HUES6 (cell line): ENCODE results near the gene TRIP13.

ENCODE experiments used
- H3K27ac ChIP-seq: 2 replicates; pipeline ENCODE4 v1.7.0; 2013; ENCODE audit warnings: low read depth, mild to moderate bottlenecking, low read length, inconsistent platforms
- H3K27me3 ChIP-seq: 2 replicates; pipeline ENCODE4 v1.6.1; 2013; ENCODE audit warnings: low read length; ENCODE audit not compliant: control insufficient read depth, insufficient read depth
- H3K36me3 ChIP-seq: 2 replicates; pipeline ENCODE4 v1.6.1; 2013; ENCODE audit warnings: low read length; ENCODE audit not compliant: control insufficient read depth, insufficient read depth
- H3K4me1 ChIP-seq: 2 replicates; pipeline ENCODE4 v1.6.1; 2013; ENCODE audit warnings: low read length; ENCODE audit not compliant: control insufficient read depth, insufficient read depth
- H3K4me3 ChIP-seq: 2 replicates; pipeline ENCODE4 v1.5.1; 2013; ENCODE audit warnings: low read depth, low read length
- H3K9ac ChIP-seq: one replicate; pipeline ENCODE4 v1.6.1; 2013; ENCODE audit warnings: mild to moderate bottlenecking, low read length
- H3K9me3 ChIP-seq: 2 replicates; pipeline ENCODE4 v1.6.1; 2013; ENCODE audit warnings: low read depth, low read length; ENCODE audit not compliant: control insufficient read depth, insufficient read depth

TRIP13 gene

DNA sequence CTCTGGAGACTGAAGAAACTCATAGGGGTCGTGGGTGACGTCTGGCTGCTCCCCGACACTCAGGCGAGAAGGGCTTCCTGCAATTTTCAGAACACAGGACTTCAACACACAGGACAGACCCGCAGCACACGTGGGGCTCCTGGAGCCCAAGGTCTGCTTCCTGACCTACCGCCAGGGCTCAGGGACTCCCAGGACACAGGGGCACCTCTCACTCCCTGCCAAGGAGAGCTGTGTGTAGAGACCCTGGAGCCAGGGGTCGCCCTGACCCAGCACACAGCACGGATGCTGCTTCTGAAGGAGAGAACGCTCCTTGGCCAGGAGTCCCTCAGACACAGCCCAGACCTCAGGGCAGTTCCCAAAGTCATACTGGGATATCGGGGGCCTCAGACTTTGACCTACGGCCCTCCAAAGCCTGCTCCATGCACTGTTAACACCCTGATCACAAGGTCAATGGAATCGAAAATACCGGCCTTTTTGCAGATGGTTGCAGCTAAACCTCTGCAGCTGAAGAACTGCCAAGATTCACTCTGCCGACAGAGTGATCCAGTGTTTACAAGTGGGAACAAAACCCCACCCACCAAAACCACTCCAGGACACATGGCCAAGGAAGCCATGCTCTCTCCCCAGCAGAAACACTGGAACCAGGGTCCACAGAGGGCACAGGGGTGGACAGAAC lies 28.1 kb upstream of the TRIP13 start:
- Histone ChIP-seq H3K4me3 (no peak overlapping the region), H3K4me1 (no peaks in the 10 kb centered on the region), H3K27ac (no peak overlapping the region), H3K9me3 (no peaks in the 10 kb centered on the region), H3K27me3 (no peaks in the 10 kb centered on the region), H3K36me3 (peaks cover 80% of the 10 kb centered on the region), H3K9ac (no peak overlapping the region)

DNA sequence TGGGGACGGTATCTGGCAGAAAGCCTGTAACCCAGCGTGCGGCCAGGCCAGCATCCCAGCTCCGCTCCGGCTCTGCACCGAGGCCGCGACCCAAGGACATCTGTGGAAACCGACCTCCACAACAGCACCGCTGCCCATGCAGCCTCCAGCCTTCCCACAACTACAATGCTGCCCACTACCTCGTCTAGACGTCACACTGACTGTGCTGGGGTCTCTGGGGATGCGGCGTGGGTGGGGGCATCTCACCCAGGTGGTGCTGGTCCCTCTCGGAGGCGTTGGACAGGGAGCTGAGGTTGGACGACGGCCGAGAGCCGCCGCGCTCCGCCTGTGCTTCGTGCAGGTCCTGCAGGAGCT lies 27.5 kb upstream of the TRIP13 start:
- H3K4me3 ChIP-seq, result no peak overlapping the region
- peaks cover 84% of the 10 kb centered on the region for H3K36me3 ChIP-seq
- no peak overlapping the region for H3K9ac ChIP-seq
- no peaks in the 10 kb centered on the region for H3K9me3 ChIP-seq
- no peaks in the 10 kb centered on the region for H3K4me1 ChIP-seq
- H3K27ac ChIP-seq, result no peak overlapping the region
- H3K27me3 ChIP-seq, result no peaks in the 10 kb centered on the region

DNA sequence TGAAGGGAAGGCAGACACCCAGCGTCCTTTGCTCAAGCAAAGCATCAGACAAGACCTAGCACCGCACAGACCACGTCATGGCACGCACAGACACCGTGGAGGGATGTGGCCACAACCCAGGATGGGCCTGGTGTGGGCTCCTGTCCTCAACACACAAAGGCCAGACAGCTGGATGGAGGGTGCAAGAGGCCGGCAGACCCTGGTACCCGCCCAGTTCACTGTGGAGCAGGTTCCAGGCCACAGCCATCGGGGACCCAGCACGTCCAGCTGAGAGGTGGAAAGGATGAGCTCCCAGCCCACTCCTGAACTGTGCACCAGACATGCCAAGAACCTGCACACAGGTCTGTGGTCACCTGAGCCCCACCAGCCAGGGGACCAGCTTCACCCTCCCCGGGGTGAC lies 26.9 kb upstream of the TRIP13 start:
- H3K36me3 ChIP-seq, result peaks cover 91% of the 10 kb centered on the region
- H3K27ac ChIP-seq, result no peak overlapping the region
- no peaks in the 10 kb centered on the region for H3K4me1 ChIP-seq
- no peak overlapping the region for H3K9ac ChIP-seq
- no peaks in the 10 kb centered on the region for H3K9me3 ChIP-seq
- H3K4me3 ChIP-seq, result no peak overlapping the region
- H3K27me3 ChIP-seq, result no peaks in the 10 kb centered on the region

- Histone ChIP-seq H3K9me3 (no peaks in the 10 kb centered on the region), H3K9ac (no peak overlapping the region), H3K4me3 (no peak overlapping the region), H3K27me3 (no peaks in the 10 kb centered on the region), H3K27ac (no peak overlapping the region), H3K4me1 (no peaks in the 10 kb centered on the region), H3K36me3 (peaks cover 98% of the 10 kb centered on the region)
Measured at GRCh38 chr5:867300-867870, 25.3 kb upstream of the TRIP13 start.

- H3K9ac ChIP-seq, result no peak overlapping the region
- no peak overlapping the region for H3K27ac ChIP-seq
- H3K27me3 ChIP-seq, result no peaks in the 10 kb centered on the region
- H3K4me3 ChIP-seq, result no peak overlapping the region
- H3K36me3 ChIP-seq, result peaks cover 98% of the 10 kb centered on the region
- no peaks in the 10 kb centered on the region for H3K9me3 ChIP-seq
- H3K4me1 ChIP-seq, result no peaks in the 10 kb centered on the region
Measured at GRCh38 chr5:868428-869135, 24.1 kb upstream of the TRIP13 start.

GRCh38 chr5:870956-871355 lies 21.7 kb upstream of the TRIP13 start:
- Histone ChIP-seq H3K27me3 (no peaks in the 10 kb centered on the region), H3K9ac (no peak overlapping the region), H3K36me3 (peaks cover 97% of the 10 kb centered on the region)

GRCh38 chr5:871596-872298 lies 20.9 kb upstream of the TRIP13 start:
- no peaks in the 10 kb centered on the region for H3K27me3 ChIP-seq
- no peaks in the 10 kb centered on the region for H3K4me1 ChIP-seq
- H3K4me3 ChIP-seq, result no peak overlapping the region
- H3K9me3 ChIP-seq, result no peaks in the 10 kb centered on the region
- H3K36me3 ChIP-seq, result peaks cover 99% of the 10 kb centered on the region
- H3K9ac ChIP-seq, result no peak overlapping the region
- H3K27ac ChIP-seq, result no peak overlapping the region

More at GRCh38 chr5:870956-871355, 21.7 kb upstream of the TRIP13 start:
- Histone ChIP-seq H3K9me3 (no peaks in the 10 kb centered on the region), H3K4me1 (no peaks in the 10 kb centered on the region), H3K4me3 (no peak overlapping the region), H3K27ac (no peak overlapping the region)

DNA sequence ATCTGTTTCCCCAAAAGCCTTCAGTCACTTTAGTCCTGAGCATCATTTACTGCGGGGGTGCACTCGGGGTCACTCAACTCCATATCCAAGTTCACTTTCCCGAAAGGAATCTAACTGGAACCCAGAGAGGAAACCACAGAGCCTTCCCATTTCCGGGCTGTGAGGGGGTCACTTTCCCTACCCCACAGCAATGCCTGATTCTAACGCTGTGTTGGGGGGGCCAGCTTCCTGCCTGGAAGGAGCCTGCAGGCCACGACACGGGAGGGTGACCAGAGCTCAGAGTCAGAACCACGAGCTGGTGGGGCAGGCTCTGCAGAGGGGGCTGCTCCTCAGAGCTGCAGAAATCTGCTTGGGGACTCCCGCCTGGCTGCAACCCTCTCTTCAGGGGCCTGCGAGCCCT lies 20.4 kb upstream of the TRIP13 start:
- peaks cover 99% of the 10 kb centered on the region for H3K36me3 ChIP-seq

DNA sequence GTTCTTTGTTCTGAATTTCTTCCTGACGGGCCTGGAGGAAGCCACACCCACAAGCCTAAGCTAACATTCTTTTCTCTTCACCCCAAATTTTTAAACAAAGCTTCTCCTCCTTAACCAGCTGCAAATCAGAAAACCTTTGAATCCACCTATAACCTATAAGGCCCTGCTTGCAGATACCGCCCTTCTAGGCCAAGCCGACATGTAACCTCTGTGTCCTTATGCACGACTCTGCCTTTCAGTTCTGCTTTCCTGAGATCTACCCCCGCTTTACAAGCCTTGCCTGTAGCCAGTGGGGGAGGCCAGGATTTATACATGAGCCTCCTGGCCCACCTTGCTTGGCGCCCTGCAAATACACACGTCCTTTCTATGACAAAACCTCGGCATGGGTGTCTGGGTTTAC lies 19.4 kb upstream of the TRIP13 start:
- peaks cover 99% of the 10 kb centered on the region for H3K36me3 ChIP-seq
- H3K27ac ChIP-seq, result no peak overlapping the region
- H3K9ac ChIP-seq, result no peak overlapping the region
- H3K4me1 ChIP-seq, result no peaks in the 10 kb centered on the region
- H3K9me3 ChIP-seq, result no peaks in the 10 kb centered on the region
- H3K4me3 ChIP-seq, result no peak overlapping the region
- H3K27me3 ChIP-seq, result no peaks in the 10 kb centered on the region

More for the DNA sequence above, 20.4 kb upstream of the TRIP13 start:
- no peaks in the 10 kb centered on the region for H3K27me3 ChIP-seq
- no peak overlapping the region for H3K4me3 ChIP-seq
- no peaks in the 10 kb centered on the region for H3K9me3 ChIP-seq
- H3K9ac ChIP-seq, result no peak overlapping the region
- H3K27ac ChIP-seq, result no peak overlapping the region
- no peaks in the 10 kb centered on the region for H3K4me1 ChIP-seq

GRCh38 chr5:875931-876330 lies 16.8 kb upstream of the TRIP13 start:
- no peaks in the 10 kb centered on the region for H3K4me1 ChIP-seq
- H3K27me3 ChIP-seq, result no peaks in the 10 kb centered on the region
- H3K9ac ChIP-seq, result no peak overlapping the region
- no peak overlapping the region for H3K4me3 ChIP-seq
- H3K9me3 ChIP-seq, result no peaks in the 10 kb centered on the region
- H3K36me3 ChIP-seq, result peaks cover 78% of the 10 kb centered on the region
- no peak overlapping the region for H3K27ac ChIP-seq
